ENCODE results near the gene DIPK1B.

GRCh38 chr9:136773386-136774044 is 61.1 kb downstream of the DIPK1B start:
- TF ChIP-seq CTCF (conservative IDR thresholded peaks at IDR 0.05) (no peak), ZFX (IDR thresholded peaks at IDR 0.05) (no peak)
